Measurements from ENCODE around the gene GLRX5.

The GLRX5 gene

GRCh38 chr14:95529216-95529615 is 5.6 kb upstream of the GLRX5 start:
- H3K9me3 ChIP-seq (ENCODE audit: control insufficient read depth, insufficient read depth, low read depth, low read length) = no peaks in the 10 kb centered on the region
- peaks cover 18% of the 10 kb centered on the region for H3K36me3 ChIP-seq (ENCODE audit: control insufficient read depth, insufficient read depth, low read length)
- H3K27me3 ChIP-seq (ENCODE audit: control insufficient read depth, insufficient read depth, low read length) = no peaks in the 10 kb centered on the region
- H3K4me3 ChIP-seq (ENCODE audit: low read depth, low read length) = no peak overlapping the region
- H3K27ac ChIP-seq (ENCODE audit: low read depth, low read length) = no peak overlapping the region
- H3K4me1 ChIP-seq (ENCODE audit: control insufficient read depth, insufficient read depth, low read length) = peaks cover 19% of the 10 kb centered on the region
- no peak overlapping the region for H3K9ac ChIP-seq (ENCODE audit: low read length)

GRCh38 chr14:95530473-95531276 is 4.2 kb upstream of the GLRX5 start:
- H3K36me3 ChIP-seq (ENCODE audit: control insufficient read depth, insufficient read depth, low read length) = peaks cover 18% of the 10 kb centered on the region
- no peak overlapping the region for H3K4me3 ChIP-seq (ENCODE audit: low read depth, low read length)
- H3K9me3 ChIP-seq (ENCODE audit: control insufficient read depth, insufficient read depth, low read depth, low read length) = no peaks in the 10 kb centered on the region
- no peaks in the 10 kb centered on the region for H3K27me3 ChIP-seq (ENCODE audit: control insufficient read depth, insufficient read depth, low read length)
- H3K4me1 ChIP-seq (ENCODE audit: control insufficient read depth, insufficient read depth, low read length) = peaks cover 14% of the 10 kb centered on the region
- no peak overlapping the region for H3K27ac ChIP-seq (ENCODE audit: low read depth, low read length)
- H3K9ac ChIP-seq (ENCODE audit: low read length) = no peak overlapping the region

GRCh38 chr14:95531473-95531872 is 3.4 kb upstream of the GLRX5 start:
- Histone ChIP-seq H3K4me3 (ENCODE audit: low read depth, low read length) (no peak overlapping the region), H3K27ac (ENCODE audit: low read depth, low read length) (no peak overlapping the region), H3K9ac (ENCODE audit: low read length) (no peak overlapping the region), H3K36me3 (ENCODE audit: control insufficient read depth, insufficient read depth, low read length) (peaks cover 18% of the 10 kb centered on the region), H3K27me3 (ENCODE audit: control insufficient read depth, insufficient read depth, low read length) (no peaks in the 10 kb centered on the region), H3K4me1 (ENCODE audit: control insufficient read depth, insufficient read depth, low read length) (peaks cover 20% of the 10 kb centered on the region), H3K9me3 (ENCODE audit: control insufficient read depth, insufficient read depth, low read depth, low read length) (no peaks in the 10 kb centered on the region)

GRCh38 chr14:95531969-95532368 is 2.9 kb upstream of the GLRX5 start:
- Histone ChIP-seq H3K27ac (ENCODE audit: low read depth, low read length) (no peak overlapping the region), H3K4me1 (ENCODE audit: control insufficient read depth, insufficient read depth, low read length) (peaks cover 22% of the 10 kb centered on the region), H3K27me3 (ENCODE audit: control insufficient read depth, insufficient read depth, low read length) (no peaks in the 10 kb centered on the region), H3K9ac (ENCODE audit: low read length) (no peak overlapping the region), H3K9me3 (ENCODE audit: control insufficient read depth, insufficient read depth, low read depth, low read length) (no peaks in the 10 kb centered on the region), H3K4me3 (ENCODE audit: low read depth, low read length) (peak overlapping the region; percentile 96; the same call in 1 of the 2 replicates), H3K36me3 (ENCODE audit: control insufficient read depth, insufficient read depth, low read length) (peaks cover 18% of the 10 kb centered on the region)

GRCh38 chr14:95533391-95533821 is 1.4 kb upstream of the GLRX5 start:
- no peaks in the 10 kb centered on the region for H3K27me3 ChIP-seq (ENCODE audit: control insufficient read depth, insufficient read depth, low read length)
- H3K36me3 ChIP-seq (ENCODE audit: control insufficient read depth, insufficient read depth, low read length) = peaks cover 18% of the 10 kb centered on the region
- peak overlapping the region; percentile 96 for H3K4me3 ChIP-seq (ENCODE audit: low read depth, low read length)
- peak overlapping the region; percentile 74; the same call in 1 of the 2 replicates for H3K27ac ChIP-seq (ENCODE audit: low read depth, low read length)
- H3K4me1 ChIP-seq (ENCODE audit: control insufficient read depth, insufficient read depth, low read length) = peaks cover 24% of the 10 kb centered on the region
- H3K9ac ChIP-seq (ENCODE audit: low read length) = peak overlapping the region; percentile 85
- no peaks in the 10 kb centered on the region for H3K9me3 ChIP-seq (ENCODE audit: control insufficient read depth, insufficient read depth, low read depth, low read length)

GRCh38 chr14:95533822-95534221 is 1.0 kb upstream of the GLRX5 start:
- peak overlapping the region; percentile 85 for H3K9ac ChIP-seq (ENCODE audit: low read length)

GRCh38 chr14:95535226-95536021 is 574 bp downstream of the GLRX5 start:
- H3K27ac ChIP-seq (ENCODE audit: low read depth, low read length) = no peak overlapping the region; the same call in 1 of the 2 replicates
- peak overlapping the region; percentile 85 for H3K9ac ChIP-seq (ENCODE audit: low read length)
- H3K27me3 ChIP-seq (ENCODE audit: control insufficient read depth, insufficient read depth, low read length) = no peaks in the 10 kb centered on the region
- no peaks in the 10 kb centered on the region for H3K9me3 ChIP-seq (ENCODE audit: control insufficient read depth, insufficient read depth, low read depth, low read length)
- peaks cover 30% of the 10 kb centered on the region for H3K4me1 ChIP-seq (ENCODE audit: control insufficient read depth, insufficient read depth, low read length)
- peak overlapping the region; percentile 96 for H3K4me3 ChIP-seq (ENCODE audit: low read depth, low read length)
- peaks cover 17% of the 10 kb centered on the region for H3K36me3 ChIP-seq (ENCODE audit: control insufficient read depth, insufficient read depth, low read length)

More at GRCh38 chr14:95533822-95534221, 1.0 kb upstream of the GLRX5 start:
- Histone ChIP-seq H3K9me3 (ENCODE audit: control insufficient read depth, insufficient read depth, low read depth, low read length) (no peaks in the 10 kb centered on the region), H3K27ac (ENCODE audit: low read depth, low read length) (peak overlapping the region; percentile 74), H3K36me3 (ENCODE audit: control insufficient read depth, insufficient read depth, low read length) (peaks cover 18% of the 10 kb centered on the region), H3K4me1 (ENCODE audit: control insufficient read depth, insufficient read depth, low read length) (peaks cover 28% of the 10 kb centered on the region), H3K4me3 (ENCODE audit: low read depth, low read length) (peak overlapping the region; percentile 96), H3K27me3 (ENCODE audit: control insufficient read depth, insufficient read depth, low read length) (no peaks in the 10 kb centered on the region)

- peaks cover 30% of the 10 kb centered on the region for H3K4me1 ChIP-seq (ENCODE audit: control insufficient read depth, insufficient read depth, low read length)
- no peaks in the 10 kb centered on the region for H3K9me3 ChIP-seq (ENCODE audit: control insufficient read depth, insufficient read depth, low read depth, low read length)
- peaks cover 11% of the 10 kb centered on the region for H3K36me3 ChIP-seq (ENCODE audit: control insufficient read depth, insufficient read depth, low read length)
- no peak overlapping the region for H3K27ac ChIP-seq (ENCODE audit: low read depth, low read length)
- H3K9ac ChIP-seq (ENCODE audit: low read length) = peak overlapping the region; percentile 85
- H3K4me3 ChIP-seq (ENCODE audit: low read depth, low read length) = peak overlapping the region; percentile 96
- H3K27me3 ChIP-seq (ENCODE audit: control insufficient read depth, insufficient read depth, low read length) = no peaks in the 10 kb centered on the region
These were observed 1.3 kb downstream of the GLRX5 start for GRCh38 chr14:95536036-95536593.

GRCh38 chr14:95536671-95537070 is 1.8 kb downstream of the GLRX5 start:
- no peak overlapping the region for H3K27ac ChIP-seq (ENCODE audit: low read depth, low read length)
- H3K4me3 ChIP-seq (ENCODE audit: low read depth, low read length) = peak overlapping the region; percentile 96

GRCh38 chr14:95537298-95538089 is 2.6 kb downstream of the GLRX5 start:
- no peak overlapping the region for H3K9ac ChIP-seq (ENCODE audit: low read length)
- no peak overlapping the region for H3K4me3 ChIP-seq (ENCODE audit: low read depth, low read length)
- peaks cover 24% of the 10 kb centered on the region for H3K4me1 ChIP-seq (ENCODE audit: control insufficient read depth, insufficient read depth, low read length)
- H3K36me3 ChIP-seq (ENCODE audit: control insufficient read depth, insufficient read depth, low read length) = peaks cover 4% of the 10 kb centered on the region; the same call in 1 of the 2 replicates
- no peak overlapping the region for H3K27ac ChIP-seq (ENCODE audit: low read depth, low read length)
- H3K27me3 ChIP-seq (ENCODE audit: control insufficient read depth, insufficient read depth, low read length) = no peaks in the 10 kb centered on the region
- H3K9me3 ChIP-seq (ENCODE audit: control insufficient read depth, insufficient read depth, low read depth, low read length) = no peaks in the 10 kb centered on the region

More at GRCh38 chr14:95536671-95537070, 1.8 kb downstream of the GLRX5 start:
- Histone ChIP-seq H3K27me3 (ENCODE audit: control insufficient read depth, insufficient read depth, low read length) (no peaks in the 10 kb centered on the region), H3K36me3 (ENCODE audit: control insufficient read depth, insufficient read depth, low read length) (peaks cover 11% of the 10 kb centered on the region), H3K9me3 (ENCODE audit: control insufficient read depth, insufficient read depth, low read depth, low read length) (no peaks in the 10 kb centered on the region), H3K4me1 (ENCODE audit: control insufficient read depth, insufficient read depth, low read length) (peaks cover 30% of the 10 kb centered on the region), H3K9ac (ENCODE audit: low read length) (no peak overlapping the region)
